HEK293 (cell line): Measurements from ENCODE around the gene SMC3.

Experiments
- KLF10 ChIP-seq: fragments of 450-650 bp; IDR thresholded peaks from 2 replicates; pipeline ENCODE4 v1.5.1; 2018; ENCODE audit warnings: missing biosample characterization, mild to moderate bottlenecking, missing genetic modification characterization
- KLF8 ChIP-seq: fragments of 450-650 bp; formaldehyde crosslinking; IDR thresholded peaks from 2 replicates; pipeline ENCODE4 v1.5.1; 2016; ENCODE audit warnings: missing biosample characterization, missing genetic modification characterization
- SCRT1 ChIP-seq: fragments of 450-650 bp; formaldehyde crosslinking; IDR thresholded peaks from 2 replicates; pipeline ENCODE4 v1.5.1; 2016; ENCODE audit warnings: missing biosample characterization, missing genetic modification characterization, borderline replicate concordance
- SCRT2 ChIP-seq: fragments of 450-650 bp; formaldehyde crosslinking; IDR thresholded peaks from 2 replicates; pipeline ENCODE4 v1.5.1; 2016; ENCODE audit warnings: missing biosample characterization, missing genetic modification characterization
- SP7 ChIP-seq: fragments of 450-650 bp; formaldehyde crosslinking; IDR thresholded peaks from 2 replicates; pipeline ENCODE4 v1.5.1; 2016; ENCODE audit warnings: missing biosample characterization, missing genetic modification characterization
- ZBTB7A ChIP-seq: fragments of 450-650 bp; formaldehyde crosslinking; IDR thresholded peaks from 2 replicates; pipeline ENCODE4 v1.5.1; 2016; ENCODE audit warnings: low read depth, missing biosample characterization, missing genetic modification characterization
- ZFHX2 ChIP-seq: fragments of 450-650 bp; formaldehyde crosslinking; conservative IDR thresholded peaks from 2 replicates; pipeline ENCODE4 v1.5.1; 2016; ENCODE audit warnings: missing biosample characterization, missing genetic modification characterization
- ZFP3 ChIP-seq: fragments of 450-650 bp; formaldehyde crosslinking; IDR thresholded peaks from 2 replicates; pipeline ENCODE4 v1.5.1; 2016; ENCODE audit warnings: low read depth, missing biosample characterization, missing genetic modification characterization
- ZNF140 ChIP-seq: fragments of 450-650 bp; formaldehyde crosslinking; IDR thresholded peaks from 2 replicates; pipeline ENCODE4 v1.5.1; 2016; ENCODE audit warnings: missing biosample characterization, missing genetic modification characterization
- ZNF2 ChIP-seq: fragments of 450-650 bp; formaldehyde crosslinking; IDR thresholded peaks from 2 replicates; pipeline ENCODE4 v1.5.1; 2016; ENCODE audit warnings: missing biosample characterization, missing genetic modification characterization
- ZNF23 ChIP-seq: fragments of 450-650 bp; formaldehyde crosslinking; IDR thresholded peaks from 2 replicates; pipeline ENCODE4 v1.5.1; 2016; ENCODE audit warnings: missing biosample characterization, missing genetic modification characterization, borderline replicate concordance
- ZNF449 ChIP-seq: fragments of 450-650 bp; formaldehyde crosslinking; IDR thresholded peaks from 2 replicates; pipeline ENCODE4 v1.5.1; 2017; ENCODE audit warnings: missing biosample characterization, mild to moderate bottlenecking, missing genetic modification characterization, moderate library complexity
- ZNF501 ChIP-seq: fragments of 450-650 bp; formaldehyde crosslinking; IDR thresholded peaks from 2 replicates; pipeline ENCODE4 v1.5.1; 2016; ENCODE audit warnings: missing biosample characterization, missing genetic modification characterization
- ZNF610 ChIP-seq: fragments of 450-650 bp; formaldehyde crosslinking; IDR thresholded peaks from 2 replicates; pipeline ENCODE4 v1.5.1; 2016; ENCODE audit warnings: missing biosample characterization, missing genetic modification characterization, borderline replicate concordance
- ZNF677 ChIP-seq: fragments of 450-650 bp; IDR thresholded peaks from 2 replicates; pipeline ENCODE4 v1.5.0; 2018; ENCODE audit warnings: missing biosample characterization, mild to moderate bottlenecking, missing genetic modification characterization, moderate library complexity
- ZNF785 ChIP-seq: fragments of 450-650 bp; formaldehyde crosslinking; IDR thresholded peaks from 2 replicates; pipeline ENCODE4 v1.5.1; 2016; ENCODE audit warnings: missing biosample characterization, missing genetic modification characterization
- ZSCAN23 ChIP-seq: fragments of 450-650 bp; formaldehyde crosslinking; IDR thresholded peaks from 2 replicates; pipeline ENCODE4 v1.5.1; 2016; ENCODE audit warnings: missing biosample characterization, missing genetic modification characterization
- TF ChIP-seq, protein P1 (sequence below): fragments of 450-650 bp; formaldehyde crosslinking; IDR thresholded peaks from 2 replicates; pipeline ENCODE4 v1.5.1; 2016; ENCODE audit warnings: missing biosample characterization, missing genetic modification characterization
- TF ChIP-seq, protein P2 (sequence below): fragments of 450-650 bp; formaldehyde crosslinking; IDR thresholded peaks from 2 replicates; pipeline ENCODE4 v1.5.1; 2016; ENCODE audit warnings: missing biosample characterization, missing genetic modification characterization
- TF ChIP-seq, protein P3 (sequence below): fragments of 450-650 bp; IDR thresholded peaks from 2 replicates; pipeline ENCODE4 v1.5.1; 2018; ENCODE audit warnings: missing biosample characterization, mild to moderate bottlenecking, missing genetic modification characterization
- TF ChIP-seq, protein P4 (sequence below): fragments of 450-650 bp; formaldehyde crosslinking; IDR thresholded peaks from 2 replicates; pipeline ENCODE4 v1.5.1; 2017; ENCODE audit warnings: missing biosample characterization, missing genetic modification characterization

SMC3 gene

GRCh38 chr10:110619514-110620397 is 52.3 kb downstream of the SMC3 start (continued):
- no peak for TF ChIP-seq ZNF449
- TF ChIP-seq ZNF140 (tag by site-specific recombination), result no peak
- TF ChIP-seq ZNF23 (tag by site-specific recombination), result no peak
- peak; percentile 65; the same call in 1 of the 2 replicates for TF ChIP-seq SCRT1 (tag by site-specific recombination)
- TF ChIP-seq, protein P1, sequence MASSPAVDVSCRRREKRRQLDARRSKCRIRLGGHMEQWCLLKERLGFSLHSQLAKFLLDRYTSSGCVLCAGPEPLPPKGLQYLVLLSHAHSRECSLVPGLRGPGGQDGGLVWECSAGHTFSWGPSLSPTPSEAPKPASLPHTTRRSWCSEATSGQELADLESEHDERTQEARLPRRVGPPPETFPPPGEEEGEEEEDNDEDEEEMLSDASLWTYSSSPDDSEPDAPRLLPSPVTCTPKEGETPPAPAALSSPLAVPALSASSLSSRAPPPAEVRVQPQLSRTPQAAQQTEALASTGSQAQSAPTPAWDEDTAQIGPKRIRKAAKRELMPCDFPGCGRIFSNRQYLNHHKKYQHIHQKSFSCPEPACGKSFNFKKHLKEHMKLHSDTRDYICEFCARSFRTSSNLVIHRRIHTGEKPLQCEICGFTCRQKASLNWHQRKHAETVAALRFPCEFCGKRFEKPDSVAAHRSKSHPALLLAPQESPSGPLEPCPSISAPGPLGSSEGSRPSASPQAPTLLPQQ (tag by site-specific recombination), result peak; percentile 62; the same call in 1 of the 2 replicates
- TF ChIP-seq, protein P2, sequence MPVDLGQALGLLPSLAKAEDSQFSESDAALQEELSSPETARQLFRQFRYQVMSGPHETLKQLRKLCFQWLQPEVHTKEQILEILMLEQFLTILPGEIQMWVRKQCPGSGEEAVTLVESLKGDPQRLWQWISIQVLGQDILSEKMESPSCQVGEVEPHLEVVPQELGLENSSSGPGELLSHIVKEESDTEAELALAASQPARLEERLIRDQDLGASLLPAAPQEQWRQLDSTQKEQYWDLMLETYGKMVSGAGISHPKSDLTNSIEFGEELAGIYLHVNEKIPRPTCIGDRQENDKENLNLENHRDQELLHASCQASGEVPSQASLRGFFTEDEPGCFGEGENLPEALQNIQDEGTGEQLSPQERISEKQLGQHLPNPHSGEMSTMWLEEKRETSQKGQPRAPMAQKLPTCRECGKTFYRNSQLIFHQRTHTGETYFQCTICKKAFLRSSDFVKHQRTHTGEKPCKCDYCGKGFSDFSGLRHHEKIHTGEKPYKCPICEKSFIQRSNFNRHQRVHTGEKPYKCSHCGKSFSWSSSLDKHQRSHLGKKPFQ (tag by site-specific recombination), result 0 out of 2 replicates have a peak, but pooled peaks have one; percentile 19
- no peak for TF ChIP-seq ZNF785 (tag by site-specific recombination)
- TF ChIP-seq ZFP3 (tag by site-specific recombination), result no peak
- TF ChIP-seq ZFHX2 (tag by site-specific recombination), result peak; percentile 96
- TF ChIP-seq ZSCAN23 (tag by site-specific recombination), result no peak
- TF ChIP-seq, protein P3, sequence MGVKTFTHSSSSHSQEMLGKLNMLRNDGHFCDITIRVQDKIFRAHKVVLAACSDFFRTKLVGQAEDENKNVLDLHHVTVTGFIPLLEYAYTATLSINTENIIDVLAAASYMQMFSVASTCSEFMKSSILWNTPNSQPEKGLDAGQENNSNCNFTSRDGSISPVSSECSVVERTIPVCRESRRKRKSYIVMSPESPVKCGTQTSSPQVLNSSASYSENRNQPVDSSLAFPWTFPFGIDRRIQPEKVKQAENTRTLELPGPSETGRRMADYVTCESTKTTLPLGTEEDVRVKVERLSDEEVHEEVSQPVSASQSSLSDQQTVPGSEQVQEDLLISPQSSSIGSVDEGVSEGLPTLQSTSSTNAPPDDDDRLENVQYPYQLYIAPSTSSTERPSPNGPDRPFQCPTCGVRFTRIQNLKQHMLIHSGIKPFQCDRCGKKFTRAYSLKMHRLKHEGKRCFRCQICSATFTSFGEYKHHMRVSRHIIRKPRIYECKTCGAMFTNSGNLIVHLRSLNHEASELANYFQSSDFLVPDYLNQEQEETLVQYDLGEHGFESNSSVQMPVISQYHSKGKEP (tag by site-specific recombination), result peak; percentile 47; the same call in 1 of the 2 replicates
- no peak for TF ChIP-seq KLF8 (tag by site-specific recombination)
- TF ChIP-seq ZNF2, result no peak
- TF ChIP-seq KLF10, result peak; percentile 56
- TF ChIP-seq SCRT2 (tag by site-specific recombination), result no peak
- no peak for TF ChIP-seq ZNF610 (tag by site-specific recombination)
- TF ChIP-seq ZBTB7A, result no peak
- 0 out of 2 replicates have a peak, but pooled peaks have one; percentile 52 for TF ChIP-seq ZNF501 (tag by site-specific recombination)
- TF ChIP-seq SP7, result 0 out of 2 replicates have a peak, but pooled peaks have one; percentile 61
- TF ChIP-seq, protein P4, sequence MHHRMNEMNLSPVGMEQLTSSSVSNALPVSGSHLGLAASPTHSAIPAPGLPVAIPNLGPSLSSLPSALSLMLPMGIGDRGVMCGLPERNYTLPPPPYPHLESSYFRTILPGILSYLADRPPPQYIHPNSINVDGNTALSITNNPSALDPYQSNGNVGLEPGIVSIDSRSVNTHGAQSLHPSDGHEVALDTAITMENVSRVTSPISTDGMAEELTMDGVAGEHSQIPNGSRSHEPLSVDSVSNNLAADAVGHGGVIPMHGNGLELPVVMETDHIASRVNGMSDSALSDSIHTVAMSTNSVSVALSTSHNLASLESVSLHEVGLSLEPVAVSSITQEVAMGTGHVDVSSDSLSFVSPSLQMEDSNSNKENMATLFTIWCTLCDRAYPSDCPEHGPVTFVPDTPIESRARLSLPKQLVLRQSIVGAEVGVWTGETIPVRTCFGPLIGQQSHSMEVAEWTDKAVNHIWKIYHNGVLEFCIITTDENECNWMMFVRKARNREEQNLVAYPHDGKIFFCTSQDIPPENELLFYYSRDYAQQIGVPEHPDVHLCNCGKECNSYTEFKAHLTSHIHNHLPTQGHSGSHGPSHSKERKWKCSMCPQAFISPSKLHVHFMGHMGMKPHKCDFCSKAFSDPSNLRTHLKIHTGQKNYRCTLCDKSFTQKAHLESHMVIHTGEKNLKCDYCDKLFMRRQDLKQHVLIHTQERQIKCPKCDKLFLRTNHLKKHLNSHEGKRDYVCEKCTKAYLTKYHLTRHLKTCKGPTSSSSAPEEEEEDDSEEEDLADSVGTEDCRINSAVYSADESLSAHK, result peak; percentile 60
- TF ChIP-seq ZNF677 (tag by site-specific recombination), result no peak
